CD8-positive, alpha-beta memory T cell (primary cell): ENCODE results near the gene ALAS1. TPM values are rescaled to one million over a fixed set of nuclear protein-coding genes. Genes with fewer than 3 reads are reported as not detected.
A peak's percentile ranks its signal among the peaks of the same experiment; 100 is the strongest.

ENCODE experiments used
- CTCF ChIA-PET: fragments of 350-600 bp; sonication (Branson Sonifier 250); formaldehyde crosslinking; loops from one replicate; lab custom pipeline; 2021; ENCODE audit warnings: antibody characterized with exemption; lab: Charles Lee
- POLR2A ChIA-PET: fragments of 350-600 bp; sonication (Branson Sonifier 250); formaldehyde crosslinking; loops from one replicate; lab custom pipeline; 2021; ENCODE audit warnings: antibody characterized with exemption; lab: Charles Lee
- DNase-seq, 5 donors: peaks; one replicate each; pipeline versions ENCODE4 v3.0.0 to v3.0.0-alpha.2; 2020 to 2022; ENCODE audit warnings: mixed read lengths in 1 of 5
- H3K27ac ChIP-seq: one replicate; pipeline ENCODE4 v1.7.0; 2013; ENCODE audit warnings: low read depth, mild to moderate bottlenecking, low read length, moderate library complexity
- H3K27me3 ChIP-seq: 2 replicates; pipeline ENCODE4 v1.7.0; 2013; ENCODE audit warnings: low read length, mild to moderate bottlenecking; ENCODE audit not compliant: insufficient read depth, poor library complexity, severe bottlenecking
- H3K36me3 ChIP-seq: 2 replicates; pipeline ENCODE4 v1.7.0; 2013; ENCODE audit warnings: mild to moderate bottlenecking, low read length, moderate library complexity; ENCODE audit not compliant: insufficient read depth
- H3K4me1 ChIP-seq: 2 replicates; pipeline ENCODE4 v1.7.0; 2013; ENCODE audit warnings: mild to moderate bottlenecking, low read length, moderate library complexity; ENCODE audit not compliant: insufficient read depth
- H3K4me3 ChIP-seq: 2 replicates; pipeline ENCODE4 v1.7.0; 2013; ENCODE audit warnings: mild to moderate bottlenecking, low read length
- H3K9me3 ChIP-seq: 2 replicates; pipeline ENCODE4 v1.7.0; 2013; ENCODE audit warnings: mild to moderate bottlenecking, low read length
- H3K27ac Mint-ChIP-seq, 8 donors: one replicate each; pipeline ENCODE4 v1.8.0; 2020 to 2021; ENCODE audit warnings: mixed read lengths in 8 of 8, mild to moderate bottlenecking in 6 of 8, inconsistent platforms in 3 of 8, moderate library complexity in 3 of 8
- H3K27me3 Mint-ChIP-seq, 2 donors: one replicate each; pipeline ENCODE4 v1.8.0; 2020 to 2021; ENCODE audit warnings: mixed read lengths in 2 of 2, mild to moderate bottlenecking in 1 of 2, moderate library complexity in 1 of 2
- H3K36me3 Mint-ChIP-seq, 3 donors: one replicate each; pipeline ENCODE4 v1.8.0; 2020 to 2021; ENCODE audit warnings: mixed read lengths in 3 of 3, inconsistent platforms in 1 of 3, mild to moderate bottlenecking in 1 of 3
- H3K4me1 Mint-ChIP-seq, 3 donors: one replicate each; pipeline ENCODE4 v1.8.0; 2020 to 2021; ENCODE audit warnings: mixed read lengths in 3 of 3, inconsistent platforms in 1 of 3, mild to moderate bottlenecking in 1 of 3
- H3K4me3 Mint-ChIP-seq, 7 donors: one replicate each; pipeline ENCODE4 v1.8.0; 2020 to 2021; ENCODE audit warnings: mixed read lengths in 7 of 7, mild to moderate bottlenecking in 6 of 7, moderate library complexity in 4 of 7, inconsistent platforms in 2 of 7
- H3K9me3 Mint-ChIP-seq, 5 donors: one replicate each; pipeline ENCODE4 v1.8.0; 2020 to 2022; ENCODE audit warnings: mixed read lengths in 5 of 5, mild to moderate bottlenecking in 3 of 5, moderate library complexity in 2 of 5, inconsistent platforms in 1 of 5
- polyA plus RNA-seq: library from polyadenylated mRNA; unstranded; fragments of 300-500 nt; fragmentation: Illumina TruSeq; gene quantifications from one replicate; pipeline ENCODE4 v1.2.3, GENCODE V29; 2021
- total RNA-seq, 2 experiments: library from RNA; stranded (reverse); gene quantifications; one replicate each; pipeline ENCODE4 v1.2.3, GENCODE V29; 2021

ALAS1 gene
- total and polyA plus RNA-seq, 3 experiments from 2014 or later = 32.9 to 73.0 (median 72.2) TPM

GRCh38 chr3:52195823-52196331, 2.1 kb upstream of the ALAS1 start:
- Histone ChIP-seq H3K27me3 (no peaks in the 10 kb centered on the region), H3K4me1 (peaks cover 24% of the 10 kb centered on the region), H3K36me3 (no peaks in the 10 kb centered on the region), H3K27ac (no peak overlapping the region), H3K9me3 (no peaks in the 10 kb centered on the region), H3K4me3 (no peak overlapping the region)
- ChIA-PET CTCF (interaction anchor here (0.7 to 2.5 kb wide), 2 partner anchors 24 to 27 kb away, joined by 3 to 8 read pairs; no protein-coding TSS in a partner anchor), POLR2A (no interaction called here)
- Mint-ChIP-seq H3K9me3 (no peaks in the 10 kb centered on the region), H3K27me3 (peaks cover 0 to 1% of the 10 kb centered on the region in 2 donors), H3K4me3 (peak overlapping the region in 1 of 7 donors; percentile 84), H3K27ac (peak overlapping the region in 5 of 8 donors; percentile 38 to 96 (median 87)), H3K4me1 (peaks cover 26 to 38% (median 37%) of the 10 kb centered on the region in 3 donors), H3K36me3 (peaks cover 0 to 13% (median 2%) of the 10 kb centered on the region in 3 donors)
- DNase-seq = no peak

- no peak overlapping the region for H3K27ac ChIP-seq
- H3K27me3 Mint-ChIP-seq = peaks cover 0 to 1% of the 10 kb centered on the region in 2 donors
- no peaks in the 10 kb centered on the region for H3K9me3 ChIP-seq
- no peak for DNase-seq
- H3K4me3 ChIP-seq = no peak overlapping the region
- peaks cover 31 to 48% (median 48%) of the 10 kb centered on the region in 3 donors for H3K4me1 Mint-ChIP-seq
- H3K27ac Mint-ChIP-seq = peak overlapping the region; percentile 58 to 98 (median 92)
- H3K27me3 ChIP-seq = no peaks in the 10 kb centered on the region
- peak overlapping the region in 3 of 7 donors; percentile 86 to 99 (median 97) for H3K4me3 Mint-ChIP-seq
- ChIA-PET CTCF (interaction anchor here (0.8 to 2.5 kb wide), 4 partner anchors 13 to 142 kb away, joined by 3 to 8 read pairs (median 4); no protein-coding TSS in a partner anchor), POLR2A (interaction anchor here (0.6 to 1.3 kb wide), 3 partner anchors 21 to 213 kb away, joined by 3 to 5 read pairs (median 4); partner anchors contain the start of gene POC1A)
- peaks cover under 1% of the 10 kb centered on the region for H3K36me3 ChIP-seq
- no peaks in the 10 kb centered on the region for H3K9me3 Mint-ChIP-seq
- peaks cover 0 to 23% (median 2%) of the 10 kb centered on the region in 3 donors for H3K36me3 Mint-ChIP-seq
- peaks cover 29% of the 10 kb centered on the region for H3K4me1 ChIP-seq
These were observed 983 bp upstream of the ALAS1 start for GRCh38 chr3:52196977-52197376.

DNA sequence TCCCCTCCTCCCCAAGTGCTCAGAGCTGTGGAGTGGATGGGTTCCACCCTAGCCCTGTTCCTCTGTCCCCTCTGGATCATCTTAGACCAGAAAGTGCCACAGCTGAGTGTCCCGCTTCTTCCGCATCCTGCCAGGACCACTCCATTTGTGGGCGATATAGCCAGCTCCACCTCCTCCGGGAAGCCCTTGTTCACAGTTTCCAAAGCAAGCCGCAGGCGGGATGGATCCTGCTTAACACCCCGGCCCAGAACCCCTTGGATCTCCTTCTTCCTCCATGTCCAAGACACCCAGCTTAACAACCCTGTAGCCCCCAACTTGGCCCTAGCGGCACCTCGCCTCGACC, 490 bp upstream of the ALAS1 start:
- Mint-ChIP-seq H3K27ac (peak overlapping the region; percentile 87 to 98 (median 96)), H3K27me3 (peaks cover 0 to 1% of the 10 kb centered on the region in 2 donors), H3K4me1 (peaks cover 35 to 53% (median 50%) of the 10 kb centered on the region in 3 donors), H3K9me3 (no peaks in the 10 kb centered on the region), H3K36me3 (peaks cover 2 to 28% (median 2%) of the 10 kb centered on the region in 3 donors), H3K4me3 (peak overlapping the region; percentile 86 to 99 (median 97))
- CTCF ChIA-PET = interaction anchor here (0.9 to 2.5 kb wide), 3 partner anchors 23 to 142 kb away, joined by 3 to 8 read pairs (median 4); no protein-coding TSS in a partner anchor
- peak overlapping the region; percentile 78 for H3K27ac ChIP-seq
- H3K4me1 ChIP-seq = peaks cover 32% of the 10 kb centered on the region
- peaks cover 5% of the 10 kb centered on the region for H3K36me3 ChIP-seq
- H3K9me3 ChIP-seq = no peaks in the 10 kb centered on the region
- DNase-seq = no peak
- H3K27me3 ChIP-seq = no peaks in the 10 kb centered on the region
- POLR2A ChIA-PET = interaction anchor here (0.6 to 1.3 kb wide), 3 partner anchors 21 to 213 kb away, joined by 3 to 5 read pairs (median 4); partner anchors contain the start of gene POC1A
- H3K4me3 ChIP-seq = peak overlapping the region; percentile 95

DNA sequence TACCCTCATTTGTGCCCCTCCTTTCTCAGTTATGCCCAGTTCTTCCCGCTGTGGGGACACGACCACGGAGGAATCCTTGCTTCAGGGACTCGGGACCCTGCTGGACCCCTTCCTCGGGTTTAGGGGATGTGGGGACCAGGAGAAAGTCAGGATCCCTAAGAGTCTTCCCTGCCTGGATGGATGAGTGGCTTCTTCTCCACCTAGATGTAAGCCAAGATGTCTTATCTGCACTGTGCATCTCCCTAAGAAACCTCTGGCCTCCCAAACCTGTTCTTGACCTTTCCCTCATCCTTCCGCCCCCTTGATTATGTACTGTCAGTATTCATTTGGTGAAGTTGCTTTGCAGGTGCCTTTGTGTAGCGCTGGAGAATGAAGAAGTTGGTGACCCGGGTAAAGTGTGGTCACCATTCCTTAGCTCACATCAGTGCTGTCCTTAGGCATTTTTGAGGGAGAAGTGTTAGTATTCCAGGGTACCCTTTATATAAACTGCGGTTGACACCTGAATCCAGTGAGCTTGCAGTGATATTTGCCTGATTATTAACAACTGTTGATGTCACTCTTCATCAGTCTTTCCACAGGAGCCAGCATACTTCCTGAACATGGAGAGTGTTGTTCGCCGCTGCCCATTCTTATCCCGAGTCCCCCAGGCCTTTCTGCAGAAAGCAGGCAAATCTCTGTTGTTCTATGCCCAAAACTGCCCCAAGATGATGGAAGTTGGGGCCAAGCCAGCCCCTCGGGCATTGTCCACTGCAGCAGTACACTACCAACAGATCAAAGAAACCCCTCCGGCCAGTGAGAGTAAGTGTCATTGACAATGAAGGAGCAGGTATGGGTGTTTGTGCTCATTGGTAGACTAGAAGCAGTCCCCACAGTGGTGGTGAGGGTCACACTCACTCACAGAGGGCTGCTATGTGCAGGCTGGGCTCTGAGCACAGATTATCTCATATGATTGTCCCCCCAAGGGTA, 966 bp downstream of the ALAS1 start:
- Histone ChIP-seq H3K4me1 (peaks cover 33% of the 10 kb centered on the region), H3K9me3 (no peaks in the 10 kb centered on the region), H3K27me3 (no peaks in the 10 kb centered on the region), H3K4me3 (peak overlapping the region; percentile 95), H3K27ac (peak overlapping the region; percentile 78), H3K36me3 (peaks cover 16% of the 10 kb centered on the region)
- Mint-ChIP-seq H3K27me3 (peaks cover 0 to 1% of the 10 kb centered on the region in 2 donors), H3K27ac (peak overlapping the region; percentile 86 to 98 (median 96)), H3K36me3 (peaks cover 4 to 42% (median 8%) of the 10 kb centered on the region in 3 donors), H3K4me1 (peaks cover 36 to 61% (median 54%) of the 10 kb centered on the region in 3 donors), H3K4me3 (peak overlapping the region; percentile 86 to 99 (median 97)), H3K9me3 (no peaks in the 10 kb centered on the region)
- no peak for DNase-seq
- CTCF ChIA-PET = no interaction called here
- POLR2A ChIA-PET = no interaction called here

DNA sequence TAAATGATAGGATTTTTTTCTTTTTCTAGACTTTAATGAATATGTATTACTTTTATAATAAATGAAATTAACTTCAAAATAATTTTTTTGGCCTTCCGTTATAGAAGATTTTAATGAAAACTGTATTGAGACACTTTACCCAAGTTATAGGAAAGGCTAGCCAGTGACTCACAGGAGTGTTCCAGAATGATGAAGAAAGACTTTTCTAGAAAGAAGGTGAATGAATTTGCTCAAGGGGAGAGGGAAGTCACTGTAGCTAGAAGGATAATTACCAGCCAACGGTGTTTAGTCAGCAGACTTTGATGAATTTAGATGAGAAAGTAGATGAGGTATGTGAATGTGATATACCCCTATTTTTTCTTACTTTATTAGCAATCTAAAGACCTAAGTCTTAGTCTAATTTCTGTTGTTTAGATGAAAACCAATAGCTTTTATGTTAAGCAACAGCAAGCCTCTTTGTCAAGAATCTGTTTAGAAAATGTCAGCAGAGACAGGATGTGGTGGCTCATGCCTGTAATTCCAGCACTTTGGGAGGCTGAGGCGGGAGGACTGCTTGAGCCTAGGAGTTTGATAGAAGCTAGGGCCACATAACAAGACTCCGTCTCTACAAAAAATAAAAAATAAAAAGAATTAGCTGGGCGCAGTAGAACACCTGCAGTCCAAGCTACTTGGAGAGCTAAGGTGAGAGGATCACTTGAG, 3.2 kb downstream of the ALAS1 start:
- H3K4me1 ChIP-seq = peaks cover 33% of the 10 kb centered on the region
- ChIA-PET POLR2A (interaction anchor here (0.6 kb wide), 1 partner anchor 235 kb away, joined by 3 read pairs; no protein-coding TSS in a partner anchor), CTCF (interaction anchor here (1.0 to 1.1 kb wide), 2 partner anchors 17 to 19 kb away, joined by 3 read pairs; no protein-coding TSS in a partner anchor)
- peaks cover 0 to 1% of the 10 kb centered on the region in 2 donors for H3K27me3 Mint-ChIP-seq
- H3K9me3 ChIP-seq = no peaks in the 10 kb centered on the region
- DNase-seq = no peak
- peaks cover 36 to 64% (median 54%) of the 10 kb centered on the region in 3 donors for H3K4me1 Mint-ChIP-seq
- H3K27me3 ChIP-seq = no peaks in the 10 kb centered on the region
- H3K9me3 Mint-ChIP-seq = no peaks in the 10 kb centered on the region
- peak overlapping the region in 4 of 8 donors; percentile 47 to 56 (median 52) for H3K27ac Mint-ChIP-seq
- no peak overlapping the region for H3K4me3 ChIP-seq
- H3K4me3 Mint-ChIP-seq = no peak overlapping the region
- peaks cover 38% of the 10 kb centered on the region for H3K36me3 ChIP-seq
- peaks cover 10 to 64% (median 19%) of the 10 kb centered on the region in 3 donors for H3K36me3 Mint-ChIP-seq
- no peak overlapping the region for H3K27ac ChIP-seq

GRCh38 chr3:52202384-52203077, 4.6 kb downstream of the ALAS1 start:
- peaks cover 10 to 76% (median 25%) of the 10 kb centered on the region in 3 donors for H3K36me3 Mint-ChIP-seq
- POLR2A ChIA-PET = no interaction called here
- peaks cover 31 to 55% (median 42%) of the 10 kb centered on the region in 3 donors for H3K4me1 Mint-ChIP-seq
- CTCF ChIA-PET = interaction anchor here (2.6 to 4.3 kb wide), 2 partner anchors 18 to 137 kb away, joined by 6 to 22 read pairs; no protein-coding TSS in a partner anchor
- H3K27ac Mint-ChIP-seq = peak overlapping the region in 7 of 8 donors; percentile 24 to 91 (median 56)
- Histone ChIP-seq H3K4me3 (no peak overlapping the region), H3K9me3 (no peaks in the 10 kb centered on the region), H3K27me3 (no peaks in the 10 kb centered on the region), H3K36me3 (peaks cover 47% of the 10 kb centered on the region), H3K27ac (no peak overlapping the region), H3K4me1 (peaks cover 25% of the 10 kb centered on the region)
- H3K9me3 Mint-ChIP-seq = no peaks in the 10 kb centered on the region
- no peak overlapping the region for H3K4me3 Mint-ChIP-seq
- no peak for DNase-seq
- peaks cover 0 to 1% of the 10 kb centered on the region in 2 donors for H3K27me3 Mint-ChIP-seq

GRCh38 chr3:52203701-52204100, 5.7 kb downstream of the ALAS1 start:
- Histone ChIP-seq H3K36me3 (peaks cover 59% of the 10 kb centered on the region), H3K4me1 (peaks cover 18% of the 10 kb centered on the region), H3K27ac (no peak overlapping the region), H3K9me3 (no peaks in the 10 kb centered on the region), H3K4me3 (no peak overlapping the region), H3K27me3 (no peaks in the 10 kb centered on the region)
- H3K27me3 Mint-ChIP-seq = no peaks in the 10 kb centered on the region
- H3K4me1 Mint-ChIP-seq = peaks cover 24 to 49% (median 35%) of the 10 kb centered on the region in 3 donors
- H3K27ac Mint-ChIP-seq = peak overlapping the region in 2 of 8 donors; percentile 46 to 61
- no peak overlapping the region for H3K4me3 Mint-ChIP-seq
- H3K9me3 Mint-ChIP-seq = no peaks in the 10 kb centered on the region
- DNase-seq = no peak
- POLR2A ChIA-PET = no interaction called here
- H3K36me3 Mint-ChIP-seq = peaks cover 13 to 83% (median 30%) of the 10 kb centered on the region in 3 donors
- CTCF ChIA-PET = interaction anchor here (2.6 to 4.3 kb wide), 2 partner anchors 17 to 135 kb away, joined by 6 to 22 read pairs; no protein-coding TSS in a partner anchor
